HG03025 (cell line): ENCODE results near the gene SLC25A42.
A peak's percentile ranks its signal among the peaks of the same experiment; 100 is the strongest.
"Not testable (repeated sequence)": the region's sequence is repeated elsewhere in the genome, so short reads cannot be mapped to it uniquely, and the experiment has no call there.

ENCODE experiments used
- ATAC-seq: cut with Tn5 transposase; IDR thresholded peaks from one replicate; pipeline ENCODE4 v1.9.1; 2021; ENCODE audit warnings: mild to moderate bottlenecking, moderate library complexity; ENCODE audit not compliant: unreplicated experiment, low FRiP score

SLC25A42 gene

GRCh38 chr19:19063183-19064097 is at the start of gene SLC25A42:
SLC25A42 (plus strand) TSS chr19:19063994; CDS start chr19:19096125, 32,131 bp downstream.
- peak; percentile 88 for ATAC-seq

- no peak for ATAC-seq
Measured at GRCh38 chr19:19021115-19021514, 42.7 kb upstream of the SLC25A42 start.

GRCh38 chr19:19022380-19022961 is 41.3 kb upstream of the SLC25A42 start:
- no peak for ATAC-seq

- not testable (repeated sequence) for ATAC-seq
Measured at GRCh38 chr19:19023376-19023775, 40.4 kb upstream of the SLC25A42 start.

- ATAC-seq: no peak
Measured at GRCh38 chr19:19025861-19026260, 37.9 kb upstream of the SLC25A42 start.

GRCh38 chr19:19026299-19026971 is 37.4 kb upstream of the SLC25A42 start:
- no peak for ATAC-seq

- no peak for ATAC-seq
Measured at GRCh38 chr19:19027228-19027627, 36.6 kb upstream of the SLC25A42 start.

- no peak for ATAC-seq
Measured at GRCh38 chr19:19028526-19028925, 35.3 kb upstream of the SLC25A42 start.

- no peak for ATAC-seq
Measured at GRCh38 chr19:19031891-19032290, 31.9 kb upstream of the SLC25A42 start.

GRCh38 chr19:19032420-19033175 is 31.2 kb upstream of the SLC25A42 start:
- no peak for ATAC-seq

GRCh38 chr19:19033176-19033425 is 30.7 kb upstream of the SLC25A42 start:
- no peak for ATAC-seq

GRCh38 chr19:19033426-19034203 is 30.2 kb upstream of the SLC25A42 start, which contains the start of the genes ARMC6 and SUGP2:
ARMC6 (plus strand) TSS chr19:19033603; CDS start chr19:19034210, 607 bp downstream.
SUGP2 (minus strand) TSS chr19:19033517; CDS start chr19:19031071, 2,446 bp downstream.
- ATAC-seq: peak; percentile 78

GRCh38 chr19:19034204-19034624 is 29.6 kb upstream of the SLC25A42 start:
- no peak for ATAC-seq

GRCh38 chr19:19039901-19040300 is 23.9 kb upstream of the SLC25A42 start:
- no peak for ATAC-seq

- ATAC-seq: no peak
Measured at GRCh38 chr19:19040417-19040816, 23.4 kb upstream of the SLC25A42 start.

GRCh38 chr19:19042732-19043280 is 21.0 kb upstream of the SLC25A42 start:
- ATAC-seq: no peak

- ATAC-seq: no peak
Measured at GRCh38 chr19:19043481-19043880, 20.3 kb upstream of the SLC25A42 start.

- ATAC-seq: no peak
Measured at GRCh38 chr19:19043881-19044280, 19.9 kb upstream of the SLC25A42 start.

- no peak for ATAC-seq
Measured at GRCh38 chr19:19049406-19049805, 14.4 kb upstream of the SLC25A42 start.
